HG03460 (cell line): ENCODE data around the gene BTN3A1.
"Not testable (repeated sequence)": the region's sequence is repeated elsewhere in the genome, so short reads cannot be mapped to it uniquely, and the experiment has no call there.

Source experiments
- ATAC-seq: cut with Tn5 transposase; IDR thresholded peaks from one replicate; pipeline ENCODE4 v1.9.1; 2021; ENCODE audit not compliant: unreplicated experiment

Gene BTN3A1

DNA sequence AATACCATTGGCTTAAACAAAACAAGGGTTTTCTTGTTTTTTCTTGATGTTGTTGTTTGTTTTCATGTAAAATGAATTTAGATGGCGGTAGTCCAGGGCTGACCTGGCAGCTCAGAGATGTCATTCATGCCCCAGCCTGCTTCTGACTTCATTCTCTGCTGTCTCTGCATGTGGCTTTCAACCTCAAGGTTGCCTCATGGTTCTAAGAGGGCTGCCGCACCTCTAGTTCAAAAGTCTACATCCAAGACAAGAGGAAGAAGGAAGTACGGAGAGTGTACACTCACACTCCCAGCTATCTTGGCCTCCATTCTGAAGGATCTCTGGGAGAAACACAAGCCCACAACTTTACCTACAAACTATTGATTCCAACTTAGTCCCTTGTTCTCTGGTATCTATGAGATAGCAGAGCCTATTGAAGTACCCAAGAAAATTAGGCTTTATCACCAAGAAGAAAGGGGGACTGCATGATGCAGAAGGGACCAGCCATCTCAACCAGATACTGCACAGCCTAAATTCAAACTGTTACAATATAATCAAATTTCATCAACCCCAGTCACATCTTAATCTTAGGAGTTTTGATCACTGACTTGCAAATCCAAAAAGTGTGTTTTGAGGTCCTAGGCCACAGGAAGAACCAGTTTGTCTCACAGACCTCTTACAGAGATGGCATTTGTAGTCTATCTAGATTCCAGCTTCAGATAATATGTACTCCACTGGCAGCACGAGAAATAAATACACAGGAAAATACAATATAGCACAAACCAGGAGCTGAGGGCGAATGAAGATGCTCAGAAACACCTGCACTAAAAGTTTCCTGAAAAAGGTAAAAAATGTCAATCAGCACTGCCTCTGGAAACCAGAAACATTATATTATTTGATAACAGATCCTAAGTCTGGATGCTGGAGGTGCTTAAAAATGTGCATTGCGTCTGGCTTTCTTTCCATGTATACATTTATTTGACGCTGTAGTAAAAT is 37.4 kb downstream of the BTN3A1 start:
- no peak for ATAC-seq

DNA sequence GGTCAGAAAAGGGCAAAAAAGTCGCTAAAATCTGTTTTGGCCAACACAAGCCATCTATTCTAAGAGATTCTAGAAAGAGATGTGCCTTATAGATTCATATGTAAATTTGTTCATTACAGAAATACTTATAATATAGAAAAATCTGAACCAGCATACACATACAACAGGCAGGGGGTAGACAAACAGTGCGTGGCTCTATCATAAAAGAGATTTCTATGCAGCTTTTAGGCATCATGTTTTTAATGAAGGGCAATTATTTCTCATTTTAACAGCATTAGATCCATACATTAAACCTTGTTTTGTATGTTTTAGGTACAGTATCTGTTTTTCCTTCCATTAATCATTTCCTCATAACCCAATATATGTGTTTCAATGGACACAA is 38.9 kb downstream of the BTN3A1 start:
- no peak for ATAC-seq

DNA sequence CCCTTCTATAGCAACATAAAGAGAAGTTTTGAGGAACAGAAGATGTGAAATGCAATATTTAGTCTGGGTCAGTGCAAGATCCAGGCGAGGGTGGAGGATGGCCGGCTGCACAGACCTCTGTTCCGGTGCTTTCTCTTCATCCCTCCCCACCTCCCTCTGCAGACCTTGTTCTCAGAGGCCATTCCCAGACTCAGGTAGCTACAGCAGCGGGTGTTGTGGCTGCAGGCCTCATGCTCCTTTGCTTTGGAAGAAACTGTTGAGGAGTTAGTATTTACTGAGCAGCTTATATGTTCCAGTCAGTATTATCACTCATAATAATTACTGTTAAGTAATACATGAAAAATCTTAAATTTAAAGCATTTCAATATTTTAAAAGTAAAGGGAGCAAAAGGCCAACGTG is 39.9 kb downstream of the BTN3A1 start:
- no peak for ATAC-seq

DNA sequence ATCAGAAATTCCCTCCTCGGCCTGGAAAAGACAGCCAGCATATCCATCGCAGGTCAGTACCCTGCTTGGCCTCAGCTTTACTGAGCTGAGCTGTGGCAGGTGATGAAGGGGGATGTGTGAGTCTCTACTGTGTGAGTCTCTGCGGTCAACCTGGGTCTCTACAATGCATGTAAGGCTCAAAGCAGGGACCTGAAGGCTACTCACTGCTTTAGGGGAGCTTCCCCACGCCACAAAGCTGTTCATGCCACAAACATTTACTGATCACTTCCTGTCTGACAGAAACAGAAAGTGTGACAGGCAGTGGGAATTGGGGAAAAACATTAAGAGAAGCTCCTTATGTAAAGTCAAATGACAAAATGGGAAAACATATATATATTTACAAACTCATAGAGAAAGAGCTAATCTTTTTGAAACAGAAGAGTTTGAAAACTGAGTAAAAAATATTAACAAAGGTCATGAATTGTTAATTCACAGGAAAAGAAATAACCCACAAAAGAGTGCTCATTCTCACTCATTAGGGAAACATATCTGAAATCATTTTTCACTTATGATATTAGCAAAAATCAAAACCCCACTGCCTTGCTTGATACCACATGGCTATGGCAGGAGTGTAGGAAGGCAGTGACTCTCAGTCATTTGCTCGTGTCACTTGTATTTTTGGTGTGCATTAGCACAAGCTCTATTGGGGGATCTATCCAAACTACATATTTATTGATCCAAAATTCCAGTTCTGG is 44.0 kb downstream of the BTN3A1 start:
- ATAC-seq = peak; percentile 85

- ATAC-seq = no peak
Measured at GRCh38 chr6:26447257-26447656, 45.2 kb downstream of the BTN3A1 start.

DNA sequence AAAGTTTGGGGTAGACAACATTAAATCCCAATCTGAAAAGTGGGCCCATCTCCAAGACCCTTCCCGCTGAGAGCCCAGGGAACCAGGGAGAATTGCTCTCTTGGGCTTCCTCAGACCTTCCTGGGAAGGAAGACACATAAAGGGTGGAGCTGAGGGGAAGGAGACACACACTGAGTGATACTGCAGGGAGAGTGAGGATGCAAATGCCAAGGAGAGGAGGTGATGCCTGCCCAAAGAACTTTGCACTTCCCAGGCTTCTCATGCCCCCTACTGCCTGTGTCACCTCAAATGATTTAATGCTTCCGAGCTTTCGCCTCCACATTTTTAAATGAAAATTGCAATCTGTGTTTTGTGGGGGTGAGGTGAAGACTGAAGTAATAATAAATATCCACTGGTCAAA is 48.2 kb downstream of the BTN3A1 start:
- no peak for ATAC-seq

DNA sequence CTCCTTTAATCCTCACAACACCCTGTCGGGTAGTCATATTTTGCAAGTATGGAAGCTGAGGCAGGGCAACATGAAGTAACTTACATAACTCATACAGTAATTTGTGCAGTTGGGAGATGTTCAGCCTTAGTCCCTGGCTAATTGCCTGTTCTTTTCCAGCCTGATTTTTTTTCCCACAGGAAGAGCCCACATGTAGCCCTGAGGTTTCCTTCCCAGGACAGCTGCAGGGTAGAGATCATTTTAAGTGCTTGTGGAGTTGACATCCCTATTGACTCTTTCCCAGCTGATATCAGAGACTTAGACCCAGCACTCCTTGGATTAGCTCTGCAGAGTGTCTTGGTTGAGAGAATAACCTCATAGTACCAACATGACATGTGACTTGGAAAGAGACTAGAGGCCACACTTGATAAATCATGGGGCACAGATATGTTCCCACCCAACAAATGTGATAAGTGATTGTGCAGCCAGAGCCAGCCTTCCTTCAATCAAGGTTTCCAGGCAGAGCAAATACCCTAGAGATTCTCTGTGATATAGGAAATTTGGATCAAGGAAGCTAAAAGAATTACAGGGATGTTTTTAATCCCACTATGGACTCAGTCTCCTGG is 50.7 kb downstream of the BTN3A1 start:
- no peak for ATAC-seq

GRCh38 chr6:26454631-26455030 is 52.6 kb downstream of the BTN3A1 start:
- ATAC-seq = no peak

- no peak for ATAC-seq
Measured at GRCh38 chr6:26455357-26455970, 53.4 kb downstream of the BTN3A1 start.

DNA sequence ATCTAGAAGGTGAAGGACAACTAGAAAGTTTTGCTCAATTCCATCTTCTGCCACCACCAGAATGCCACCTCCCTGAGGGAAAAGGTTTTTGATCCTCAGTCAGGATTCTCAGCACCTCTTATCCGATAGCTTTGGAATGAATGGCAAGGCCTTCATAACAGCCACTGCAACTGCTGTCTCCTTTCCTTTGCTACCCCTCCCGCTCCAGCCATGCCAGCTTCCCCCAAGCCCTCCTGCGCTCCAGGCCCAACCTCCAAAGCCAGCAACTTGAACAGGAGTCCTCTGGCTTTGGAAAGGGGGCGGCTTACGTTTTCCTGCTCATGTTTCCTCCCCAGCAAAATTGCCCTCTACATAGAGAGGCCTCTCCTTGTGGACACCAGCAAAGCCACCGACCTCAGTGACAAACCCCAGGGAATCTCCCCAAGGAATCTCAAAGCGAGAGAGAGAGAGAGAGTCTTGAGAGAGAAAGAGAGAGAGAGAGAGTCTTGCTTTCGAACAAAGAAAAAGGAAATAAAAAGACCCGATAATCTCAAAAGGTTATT is 55.3 kb downstream of the BTN3A1 start:
- peak; percentile 28 for ATAC-seq

DNA sequence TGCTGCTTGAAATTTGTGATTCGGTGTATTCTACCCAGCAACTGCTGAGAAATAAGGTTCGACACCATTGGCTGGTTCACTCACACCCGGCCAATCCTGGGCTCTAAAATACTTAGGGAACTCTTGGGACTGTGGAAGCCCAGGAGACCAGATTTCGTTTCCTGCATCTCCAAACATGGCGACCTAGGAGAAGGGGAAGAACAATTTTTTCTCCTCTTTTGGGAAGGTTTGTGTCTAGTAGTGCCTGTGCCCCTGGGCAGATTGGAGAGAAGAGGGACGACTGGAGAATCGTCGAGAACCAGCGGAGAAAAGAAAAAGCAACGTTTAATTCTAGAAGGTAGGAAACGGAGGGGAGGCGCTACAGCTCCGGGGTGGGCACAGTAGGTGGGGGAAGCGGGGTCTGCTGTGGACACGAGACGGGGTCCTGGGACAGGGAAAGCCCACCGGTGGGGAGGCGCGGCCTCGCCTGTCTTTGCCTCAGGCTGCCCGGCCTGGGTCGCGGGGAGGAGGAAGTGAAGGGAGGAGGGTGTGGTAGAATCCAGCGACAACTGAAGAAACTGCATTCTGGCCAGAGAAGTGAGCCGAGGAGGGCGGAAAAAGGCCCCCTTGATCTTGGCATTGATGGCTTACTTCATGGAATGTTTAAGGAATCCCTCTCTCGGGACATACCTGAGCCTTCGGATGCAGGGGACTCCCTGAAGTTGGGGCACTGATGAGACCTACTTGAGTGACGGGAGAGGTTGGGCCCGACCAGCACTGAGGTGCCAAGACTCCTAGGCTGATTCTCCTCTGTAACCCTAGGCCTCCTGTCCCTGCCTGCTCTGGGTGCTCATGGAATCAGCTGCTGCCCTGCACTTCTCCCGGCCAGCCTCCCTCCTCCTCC is 56.0 kb downstream of the BTN3A1 start, which contains the start of gene BTN2A1:
Gene BTN2A1 (plus strand): TSS at position 150 of the 883 bp plus-strand sequence. CDS start 682 bp downstream, at position 832.
- peak; percentile 96 for ATAC-seq

DNA sequence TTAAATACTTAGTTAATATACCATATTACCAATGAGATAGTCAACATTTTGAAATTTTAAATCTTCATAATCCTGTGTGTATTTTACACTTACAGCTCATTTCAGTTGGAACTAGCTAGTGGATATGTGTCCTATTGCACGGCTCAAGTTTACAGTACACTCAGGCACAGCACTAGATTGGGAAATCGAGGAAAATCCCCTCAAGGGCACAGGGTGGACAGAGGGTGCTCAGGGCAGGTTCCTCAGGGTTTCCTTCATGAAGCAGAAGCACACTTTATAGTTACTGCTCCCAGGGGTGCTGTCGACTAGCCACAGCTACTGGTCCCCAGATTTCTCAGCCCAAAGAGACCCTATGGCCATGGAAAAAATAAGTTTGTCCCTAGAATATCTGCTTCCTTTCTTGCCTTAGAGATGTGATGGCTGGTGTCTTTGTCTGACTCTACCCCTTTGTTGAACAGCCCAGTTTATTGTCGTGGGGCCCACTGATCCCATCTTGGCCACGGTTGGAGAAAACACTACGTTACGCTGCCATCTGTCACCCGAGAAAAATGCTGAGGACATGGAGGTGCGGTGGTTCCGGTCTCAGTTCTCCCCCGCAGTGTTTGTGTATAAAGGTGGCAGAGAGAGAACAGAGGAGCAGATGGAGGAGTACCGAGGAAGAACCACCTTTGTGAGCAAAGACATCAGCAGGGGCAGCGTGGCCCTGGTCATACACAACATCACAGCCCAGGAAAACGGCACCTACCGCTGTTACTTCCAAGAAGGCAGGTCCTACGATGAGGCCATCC is 57.1 kb downstream of the BTN3A1 start:
- ATAC-seq = no peak

GRCh38 chr6:26461353-26461752 is 59.3 kb downstream of the BTN3A1 start:
- ATAC-seq = not testable (repeated sequence)

GRCh38 chr6:26464014-26464413 is 61.9 kb downstream of the BTN3A1 start:
- ATAC-seq = no peak

GRCh38 chr6:26464416-26465131 is 62.5 kb downstream of the BTN3A1 start:
- no peak for ATAC-seq
